HepG2 (cell line): ENCODE data around the gene RNU5B-1. TPM values are rescaled to one million over a fixed set of nuclear protein-coding genes. Genes with fewer than 3 reads are reported as not detected.
A peak's percentile ranks its signal among the peaks of the same experiment; 100 is the strongest.

ENCODE experiments used
- AKAP8 ChIP-seq: sonication (generic); formaldehyde crosslinking; IDR thresholded peaks from 2 replicates; pipeline ENCODE4 v1.5.1; 2020; ENCODE audit warnings: mild to moderate bottlenecking, missing genetic modification reagents
- CREB1 ChIP-seq, 2 experiments: fragments of 450-650 bp in 1 of 2; IDR thresholded peaks; 2 replicates each; pipeline ENCODE4 v1.6.1; 2016 to 2017; ENCODE audit warnings: control low read depth in 1 of 2, mild to moderate bottlenecking in 1 of 2, missing compliant biosample characterization in 1 of 2, missing genetic modification characterization in 1 of 2
- HES4 ChIP-seq: sonication (generic); formaldehyde crosslinking; IDR thresholded peaks from 2 replicates; pipeline ENCODE4 v1.9.0; 2021; ENCODE audit warnings: mild to moderate bottlenecking, missing genetic modification reagents, borderline replicate concordance
- NR2F2 ChIP-seq: IDR thresholded peaks from 2 replicates; pipeline ENCODE4 v1.6.1; 2012; ENCODE audit warnings: low read depth, inconsistent platforms, borderline replicate concordance
- PAF1 ChIP-seq: IDR thresholded peaks from 2 replicates; pipeline ENCODE4 v1.6.1; 2016; ENCODE audit warnings: missing genetic modification reagents, missing compliant biosample characterization
- RFX1 ChIP-seq: fragments of 450-650 bp; IDR thresholded peaks from 2 replicates; pipeline ENCODE4 v1.6.1; 2017
- SRSF9 ChIP-seq: fragments of 200-400 bp; formaldehyde crosslinking; IDR thresholded peaks from 2 replicates; pipeline ENCODE4 v1.6.1; 2018; ENCODE audit warnings: borderline replicate concordance, mild to moderate bottlenecking, low read depth, low read length; ENCODE audit not compliant: insufficient read depth, poor library complexity, severe bottlenecking
- USF2 ChIP-seq, 2 experiments: sonication (generic) in 1 of 2; formaldehyde crosslinking in 1 of 2; IDR thresholded peaks; 2 replicates each; pipeline versions ENCODE4 v1.5.1 to v1.6.1; 2011 to 2020; ENCODE audit warnings: borderline replicate concordance in 1 of 2, low read depth in 1 of 2, low read length in 1 of 2, mild to moderate bottlenecking in 1 of 2, missing genetic modification reagents in 1 of 2, moderate library complexity in 1 of 2
- ZBTB7B ChIP-seq: sonication (generic); formaldehyde crosslinking; IDR thresholded peaks from 2 replicates; pipeline ENCODE4 v1.4.0; 2020; ENCODE audit warnings: missing genetic modification reagents
- ZIK1 ChIP-seq: sonication (generic); formaldehyde crosslinking; IDR thresholded peaks from 2 replicates; pipeline ENCODE4 v1.5.0; 2020; ENCODE audit warnings: mild to moderate bottlenecking, low read depth, missing genetic modification reagents, borderline replicate concordance
- ZNF773 ChIP-seq: sonication (generic); formaldehyde crosslinking; IDR thresholded peaks from 2 replicates; pipeline ENCODE4 v1.4.0; 2020; ENCODE audit warnings: missing genetic modification reagents, borderline replicate concordance
- polyA plus RNA-seq, 8 experiments: library from polyadenylated mRNA; depleted of rRNA in 3 of 8; stranded (reverse) in 7 of 8; unstranded in 1 of 8; fragments of >200 nt; fragmentation: Illumina TruSeq in 4 of 8; extraction: Trizol in 4 of 8; gene quantifications; 2 replicates each; pipeline versions ENCODE4 v1.2.1 to v1.2.3, GENCODE V29; 2011 to 2016; ENCODE audit warnings: low read depth in 4 of 8, missing spikeins in 1 of 8, mixed read lengths in 1 of 8; ENCODE audit not compliant: insufficient read depth in 1 of 8
- total RNA-seq, 5 experiments: library from RNA; depleted of rRNA; stranded (reverse); fragments of >200 nt; fragmentation: Illumina TruSeq; extraction: Trizol; gene quantifications; 2 replicates each; pipeline ENCODE4 v1.2.3, GENCODE V29; 2016; ENCODE audit warnings: low read depth in 1 of 5
- TF ChIP-seq, protein P1 (sequence below): fragments of 450-650 bp; IDR thresholded peaks from 2 replicates; pipeline ENCODE4 v1.6.1; 2017; ENCODE audit warnings: mild to moderate bottlenecking
- TF ChIP-seq, protein P2 (sequence below): sonication (generic); formaldehyde crosslinking; IDR thresholded peaks from one replicate; pipeline ENCODE4 v1.5.1; 2020; ENCODE audit warnings: mild to moderate bottlenecking, missing genetic modification reagents; ENCODE audit errors: not compliant biosample characterization
- TF ChIP-seq, protein P3 (sequence below): IDR thresholded peaks from 2 replicates; pipeline ENCODE4 v1.6.1; 2016

Gene RNU5B-1
- total and polyA plus RNA-seq, 2 of the 13 experiments (the other 11 are each of a cell fraction or from before 2014, with no cell fraction given): 1,646 TPM; not detected in 1

- TF ChIP-seq, protein P1, sequence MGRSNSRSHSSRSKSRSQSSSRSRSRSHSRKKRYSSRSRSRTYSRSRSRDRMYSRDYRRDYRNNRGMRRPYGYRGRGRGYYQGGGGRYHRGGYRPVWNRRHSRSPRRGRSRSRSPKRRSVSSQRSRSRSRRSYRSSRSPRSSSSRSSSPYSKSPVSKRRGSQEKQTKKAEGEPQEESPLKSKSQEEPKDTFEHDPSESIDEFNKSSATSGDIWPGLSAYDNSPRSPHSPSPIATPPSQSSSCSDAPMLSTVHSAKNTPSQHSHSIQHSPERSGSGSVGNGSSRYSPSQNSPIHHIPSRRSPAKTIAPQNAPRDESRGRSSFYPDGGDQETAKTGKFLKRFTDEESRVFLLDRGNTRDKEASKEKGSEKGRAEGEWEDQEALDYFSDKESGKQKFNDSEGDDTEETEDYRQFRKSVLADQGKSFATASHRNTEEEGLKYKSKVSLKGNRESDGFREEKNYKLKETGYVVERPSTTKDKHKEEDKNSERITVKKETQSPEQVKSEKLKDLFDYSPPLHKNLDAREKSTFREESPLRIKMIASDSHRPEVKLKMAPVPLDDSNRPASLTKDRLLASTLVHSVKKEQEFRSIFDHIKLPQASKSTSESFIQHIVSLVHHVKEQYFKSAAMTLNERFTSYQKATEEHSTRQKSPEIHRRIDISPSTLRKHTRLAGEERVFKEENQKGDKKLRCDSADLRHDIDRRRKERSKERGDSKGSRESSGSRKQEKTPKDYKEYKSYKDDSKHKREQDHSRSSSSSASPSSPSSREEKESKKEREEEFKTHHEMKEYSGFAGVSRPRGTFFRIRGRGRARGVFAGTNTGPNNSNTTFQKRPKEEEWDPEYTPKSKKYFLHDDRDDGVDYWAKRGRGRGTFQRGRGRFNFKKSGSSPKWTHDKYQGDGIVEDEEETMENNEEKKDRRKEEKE: no peak
- TF ChIP-seq HES4 (CRISPR knock-in tag): peak; percentile 16
- TF ChIP-seq, protein P2, sequence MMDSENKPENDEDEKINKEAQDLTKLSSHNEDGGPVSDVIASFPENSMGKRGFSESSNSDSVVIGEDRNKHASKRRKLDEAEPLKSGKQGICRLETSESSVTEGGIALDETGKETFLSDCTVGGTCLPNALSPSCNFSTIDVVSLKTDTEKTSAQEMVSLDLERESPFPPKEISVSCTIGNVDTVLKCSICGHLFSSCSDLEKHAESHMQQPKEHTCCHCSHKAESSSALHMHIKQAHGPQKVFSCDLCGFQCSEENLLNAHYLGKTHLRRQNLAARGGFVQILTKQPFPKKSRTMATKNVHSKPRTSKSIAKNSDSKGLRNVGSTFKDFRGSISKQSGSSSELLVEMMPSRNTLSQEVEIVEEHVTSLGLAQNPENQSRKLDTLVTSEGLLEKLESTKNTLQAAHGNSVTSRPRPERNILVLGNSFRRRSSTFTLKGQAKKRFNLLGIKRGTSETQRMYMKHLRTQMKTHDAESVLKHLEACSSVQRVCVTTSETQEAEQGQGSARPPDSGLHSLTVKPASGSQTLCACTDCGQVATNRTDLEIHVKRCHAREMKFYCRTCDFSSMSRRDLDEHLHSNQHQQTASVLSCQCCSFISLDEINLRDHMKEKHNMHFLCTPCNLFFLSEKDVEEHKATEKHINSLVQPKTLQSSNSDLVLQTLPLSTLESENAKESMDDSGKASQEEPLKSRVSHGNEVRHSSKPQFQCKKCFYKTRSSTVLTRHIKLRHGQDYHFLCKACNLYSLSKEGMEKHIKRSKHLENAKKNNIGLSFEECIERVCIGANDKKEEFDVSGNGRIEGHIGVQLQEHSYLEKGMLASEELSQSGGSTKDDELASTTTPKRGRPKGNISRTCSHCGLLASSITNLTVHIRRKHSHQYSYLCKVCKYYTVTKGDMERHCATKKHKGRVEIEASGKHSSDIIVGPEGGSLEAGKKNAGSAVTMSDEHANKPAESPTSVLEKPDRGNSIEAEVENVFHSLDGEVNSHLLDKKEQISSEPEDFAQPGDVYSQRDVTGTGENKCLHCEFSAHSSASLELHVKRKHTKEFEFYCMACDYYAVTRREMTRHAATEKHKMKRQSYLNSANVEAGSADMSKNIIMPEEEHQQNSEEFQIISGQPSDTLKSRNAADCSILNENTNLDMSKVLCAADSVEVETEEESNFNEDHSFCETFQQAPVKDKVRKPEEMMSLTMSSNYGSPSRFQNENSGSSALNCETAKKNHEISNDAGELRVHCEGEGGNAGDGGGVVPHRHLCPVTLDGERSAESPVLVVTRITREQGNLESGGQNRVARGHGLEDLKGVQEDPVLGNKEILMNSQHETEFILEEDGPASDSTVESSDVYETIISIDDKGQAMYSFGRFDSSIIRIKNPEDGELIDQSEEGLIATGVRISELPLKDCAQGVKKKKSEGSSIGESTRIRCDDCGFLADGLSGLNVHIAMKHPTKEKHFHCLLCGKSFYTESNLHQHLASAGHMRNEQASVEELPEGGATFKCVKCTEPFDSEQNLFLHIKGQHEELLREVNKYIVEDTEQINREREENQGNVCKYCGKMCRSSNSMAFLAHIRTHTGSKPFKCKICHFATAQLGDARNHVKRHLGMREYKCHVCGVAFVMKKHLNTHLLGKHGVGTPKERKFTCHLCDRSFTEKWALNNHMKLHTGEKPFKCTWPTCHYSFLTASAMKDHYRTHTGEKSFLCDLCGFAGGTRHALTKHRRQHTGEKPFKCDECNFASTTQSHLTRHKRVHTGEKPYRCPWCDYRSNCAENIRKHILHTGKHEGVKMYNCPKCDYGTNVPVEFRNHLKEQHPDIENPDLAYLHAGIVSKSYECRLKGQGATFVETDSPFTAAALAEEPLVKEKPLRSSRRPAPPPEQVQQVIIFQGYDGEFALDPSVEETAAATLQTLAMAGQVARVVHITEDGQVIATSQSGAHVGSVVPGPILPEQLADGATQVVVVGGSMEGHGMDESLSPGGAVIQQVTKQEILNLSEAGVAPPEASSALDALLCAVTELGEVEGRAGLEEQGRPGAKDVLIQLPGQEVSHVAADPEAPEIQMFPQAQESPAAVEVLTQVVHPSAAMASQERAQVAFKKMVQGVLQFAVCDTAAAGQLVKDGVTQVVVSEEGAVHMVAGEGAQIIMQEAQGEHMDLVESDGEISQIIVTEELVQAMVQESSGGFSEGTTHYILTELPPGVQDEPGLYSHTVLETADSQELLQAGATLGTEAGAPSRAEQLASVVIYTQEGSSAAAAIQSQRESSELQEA (CRISPR knock-in tag): peak; percentile 88
- no peak for TF ChIP-seq CREB1 (IDR thresholded peaks at IDR 0.05)
- TF ChIP-seq CREB1 (CRISPR knock-in tag; IDR thresholded peaks at IDR 0.05): no peak
- TF ChIP-seq NR2F2: no peak
- 0 out of 2 replicates have a peak, but pooled peaks have one; percentile 33 for TF ChIP-seq ZNF773 (CRISPR knock-in tag)
- no peak for TF ChIP-seq ZIK1 (CRISPR knock-in tag)
- TF ChIP-seq PAF1: no peak
- TF ChIP-seq, protein P3, sequence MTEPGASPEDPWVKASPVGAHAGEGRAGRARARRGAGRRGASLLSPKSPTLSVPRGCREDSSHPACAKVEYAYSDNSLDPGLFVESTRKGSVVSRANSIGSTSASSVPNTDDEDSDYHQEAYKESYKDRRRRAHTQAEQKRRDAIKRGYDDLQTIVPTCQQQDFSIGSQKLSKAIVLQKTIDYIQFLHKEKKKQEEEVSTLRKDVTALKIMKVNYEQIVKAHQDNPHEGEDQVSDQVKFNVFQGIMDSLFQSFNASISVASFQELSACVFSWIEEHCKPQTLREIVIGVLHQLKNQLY (CRISPR knock-in tag): 0 out of 2 replicates have a peak, but pooled peaks have one; percentile 11
- 0 out of 2 replicates have a peak, but pooled peaks have one; percentile 22 for TF ChIP-seq ZBTB7B
- peak; percentile 82 for TF ChIP-seq AKAP8 (CRISPR knock-in tag)
- TF ChIP-seq RFX1: no peak
- TF ChIP-seq USF2 (IDR thresholded peaks at IDR 0.05; ENCODE audit: low read depth, low read length): no peak
- TF ChIP-seq USF2 (CRISPR knock-in tag; IDR thresholded peaks at IDR 0.05; ENCODE audit: borderline replicate concordance): no peak; the same call in 1 of the 2 replicates
- TF ChIP-seq SRSF9: no peak
These were observed 18.3 kb upstream of the RNU5B-1 start (continued) for GRCh38 chr15:65286069-65286703.
